ENCODE measurements around the gene CROCC2.

CROCC2 gene

GRCh38 chr2:240905176-240905781 lies 857 bp upstream of the CROCC2 start:
- no peak for DNase-seq (ENCODE audit: low read depth)

GRCh38 chr2:240906911-240907590 lies 915 bp downstream of the CROCC2 start:
- DNase-seq (ENCODE audit: low read depth): no peak

GRCh38 chr2:240909216-240909974 lies 3.3 kb downstream of the CROCC2 start:
- no peak for DNase-seq (ENCODE audit: low read depth)

- DNase-seq (ENCODE audit: low read depth): peak; percentile 29
Observed at GRCh38 chr2:240911641-240912265, 5.6 kb downstream of the CROCC2 start.

- DNase-seq (ENCODE audit: low read depth): peak; percentile 47
Observed at GRCh38 chr2:240912878-240913809, 7.0 kb downstream of the CROCC2 start.

GRCh38 chr2:240913810-240914644 lies 7.9 kb downstream of the CROCC2 start:
- peak; percentile 79 for DNase-seq (ENCODE audit: low read depth)

- no peak for DNase-seq (ENCODE audit: low read depth)
Observed at GRCh38 chr2:240914645-240915525, 8.7 kb downstream of the CROCC2 start.

GRCh38 chr2:240915526-240916341 lies 9.6 kb downstream of the CROCC2 start:
- DNase-seq (ENCODE audit: low read depth): no peak

GRCh38 chr2:240916571-240917008 lies 10.5 kb downstream of the CROCC2 start:
- DNase-seq (ENCODE audit: low read depth): peak; percentile 94

GRCh38 chr2:240917009-240917683 lies 11.0 kb downstream of the CROCC2 start:
- DNase-seq (ENCODE audit: low read depth): no peak

GRCh38 chr2:240917684-240918257 lies 11.6 kb downstream of the CROCC2 start:
- DNase-seq (ENCODE audit: low read depth): peak; percentile 13

GRCh38 chr2:240918258-240919091 lies 12.3 kb downstream of the CROCC2 start:
- DNase-seq (ENCODE audit: low read depth): no peak

GRCh38 chr2:240919161-240919781 lies 13.1 kb downstream of the CROCC2 start:
- no peak for DNase-seq (ENCODE audit: low read depth)

GRCh38 chr2:240919786-240920782 lies 13.9 kb downstream of the CROCC2 start:
- no peak for DNase-seq (ENCODE audit: low read depth)

- no peak for DNase-seq (ENCODE audit: low read depth)
Observed at GRCh38 chr2:240920783-240921231, 14.7 kb downstream of the CROCC2 start.

Data from EH (cell line).